DOHH2 (cell line): ENCODE data around the gene NAE1.

Source experiments
- CTCF ChIP-seq: fragments of 200-600 bp; sonication (generic); IDR thresholded peaks from one replicate; pipeline ENCODE4 v1.5.1; 2014; ENCODE audit warnings: antibody characterized with exemption, mild to moderate bottlenecking, low read depth, low read length; ENCODE audit not compliant: poor library complexity, severe bottlenecking
- EZH2phosphoT487 ChIP-seq: fragments of 200-600 bp; sonication (generic); IDR thresholded peaks from 2 replicates; pipeline ENCODE4 v1.6.1; 2017; ENCODE audit warnings: borderline replicate concordance, mild to moderate bottlenecking, antibody characterized with exemption, low read length, moderate library complexity, mixed read lengths

DNA sequence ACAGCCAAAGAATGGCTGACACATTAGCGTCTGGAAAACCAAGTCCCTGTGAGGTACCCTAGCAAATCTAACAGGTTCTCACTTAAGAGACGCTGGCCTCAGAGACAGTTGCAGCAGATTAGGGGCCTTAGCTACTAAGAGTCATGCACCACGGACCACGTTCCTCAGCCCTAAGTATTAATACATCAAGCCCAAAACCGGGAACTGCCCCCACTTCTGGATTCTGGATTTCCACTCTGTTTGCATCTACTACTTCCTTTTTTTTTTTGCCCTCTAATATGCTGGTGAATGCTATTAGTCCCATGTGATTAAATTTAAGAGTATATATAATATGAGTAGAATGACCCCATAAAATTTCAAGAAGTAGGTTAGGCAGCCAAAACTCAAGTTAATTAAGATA lies 28.6 kb downstream of the NAE1 start:
- no peak for TF ChIP-seq CTCF
- TF ChIP-seq EZH2phosphoT487, result no peak
